Epithelial cell of esophagus (primary cell): Measurements from ENCODE around the gene SBK3.

Experiments
- DNase-seq: peaks from one replicate; pipeline ENCODE4 v3.0.0; 2010; ENCODE audit warnings: low read depth
- H3K4me3 ChIP-seq: 2 replicates; pipeline ENCODE4 v1.5.1; 2011; ENCODE audit warnings: mild to moderate bottlenecking, low read length, control low read depth
- CTCF ChIP-seq: IDR thresholded peaks from 2 replicates; pipeline ENCODE4 v1.5.1; 2011; ENCODE audit warnings: low read depth, mild to moderate bottlenecking, low read length, control low read depth, inconsistent platforms; ENCODE audit not compliant: insufficient read depth; ENCODE audit errors: missing control alignments

Gene SBK3

GRCh38 chr19:55539090-55539984, 6.0 kb downstream of the SBK3 start:
- no peak for DNase-seq
- H3K4me3 ChIP-seq = no peak overlapping the region
- TF ChIP-seq CTCF = no peak

GRCh38 chr19:55538132-55538531, 7.2 kb downstream of the SBK3 start:
- DNase-seq = no peak
- H3K4me3 ChIP-seq = no peak overlapping the region
- TF ChIP-seq CTCF = no peak

- TF ChIP-seq CTCF = no peak
- no peak overlapping the region for H3K4me3 ChIP-seq
- DNase-seq = no peak
Measured at GRCh38 chr19:55537741-55538111, 7.6 kb downstream of the SBK3 start.

GRCh38 chr19:55536951-55537740, 8.2 kb downstream of the SBK3 start, which contains the start of gene SBK2:
Gene SBK2, minus strand, starts transcription at chr19:55537133. Its CDS starts 839 bp downstream, at chr19:55536294.
- TF ChIP-seq CTCF = no peak
- H3K4me3 ChIP-seq = no peak within 1 kb of the TSS
- no peak for DNase-seq

- TF ChIP-seq CTCF = no peak
- no peak for DNase-seq
- H3K4me3 ChIP-seq = no peak overlapping the region
Measured at GRCh38 chr19:55536366-55536765, 9.0 kb downstream of the SBK3 start.

- no peak for DNase-seq
- H3K4me3 ChIP-seq = no peak overlapping the region
- no peak for TF ChIP-seq CTCF
Measured at GRCh38 chr19:55535965-55536350, 9.4 kb downstream of the SBK3 start.
